Neutrophil (primary cell): ENCODE results near the gene CHD1L.

Experiments used
- H3K27ac ChIP-seq: fragments of 200-600 bp; sonication (generic); 2 replicates; pipeline ENCODE4 v1.5.1; 2016; ENCODE audit warnings: mild to moderate bottlenecking, moderate library complexity
- H3K27me3 ChIP-seq: fragments of 200-600 bp; sonication (generic); 2 replicates; pipeline ENCODE4 v1.6.0; 2016; ENCODE audit warnings: mild to moderate bottlenecking
- H3K36me3 ChIP-seq: fragments of 200-600 bp; sonication (generic); 2 replicates; pipeline ENCODE4 v1.5.1; 2017
- H3K4me1 ChIP-seq, 2 experiments: fragments of 200-600 bp in 1 of 2; sonication (generic) in 1 of 2; 1 replicate in 1 of 2; 2 replicates in 1 of 2; pipeline versions ENCODE4 v1.5.1 to v1.6.1; 2013 to 2016; ENCODE audit warnings: low read depth in 1 of 2, low read length in 1 of 2, mild to moderate bottlenecking in 1 of 2, moderate library complexity in 1 of 2; ENCODE audit not compliant: control insufficient read depth in 1 of 2, insufficient read depth in 1 of 2
- H3K4me3 ChIP-seq, 2 experiments: fragments of 200-600 bp in 1 of 2; sonication (generic) in 1 of 2; 1 replicate in 1 of 2; 2 replicates in 1 of 2; pipeline ENCODE4 v1.5.1; 2013 to 2016; ENCODE audit warnings: low read depth in 1 of 2, low read length in 1 of 2, mild to moderate bottlenecking in 1 of 2, moderate library complexity in 1 of 2
- H3K9me3 ChIP-seq: fragments of 200-600 bp; sonication (generic); 2 replicates; pipeline ENCODE4 v1.5.1; 2016
- CTCF ChIP-seq: fragments of 200-600 bp; sonication (generic); IDR thresholded peaks from 2 replicates; pipeline ENCODE4 v1.5.1; 2016; ENCODE audit warnings: antibody characterized with exemption

The CHD1L gene

GRCh38 chr1:147273409-147274336 is 31.2 kb downstream of the CHD1L start:
- H3K36me3 ChIP-seq = peaks cover 58% of the 10 kb centered on the region
- H3K27ac ChIP-seq = no peak overlapping the region
- H3K4me1 ChIP-seq = no peaks in the 10 kb centered on the region
- TF ChIP-seq CTCF = peak; percentile 56
- no peak overlapping the region for H3K4me3 ChIP-seq
- H3K27me3 ChIP-seq = no peaks in the 10 kb centered on the region
- H3K9me3 ChIP-seq = no peaks in the 10 kb centered on the region

GRCh38 chr1:147281950-147282349 is 39.5 kb downstream of the CHD1L start:
- Histone ChIP-seq H3K27me3 (no peaks in the 10 kb centered on the region), H3K36me3 (peaks cover 47% of the 10 kb centered on the region), H3K4me3 (no peak overlapping the region), H3K4me1 (peaks cover 9 to 10% of the 10 kb centered on the region in 2 experiments), H3K27ac (no peak overlapping the region), H3K9me3 (no peaks in the 10 kb centered on the region)
- TF ChIP-seq CTCF = no peak

GRCh38 chr1:147283011-147283410 is 40.5 kb downstream of the CHD1L start:
- no peak overlapping the region for H3K27ac ChIP-seq
- TF ChIP-seq CTCF = no peak
- H3K4me3 ChIP-seq = no peak overlapping the region
- no peaks in the 10 kb centered on the region for H3K27me3 ChIP-seq
- H3K4me1 ChIP-seq = peaks cover 13 to 14% of the 10 kb centered on the region in 2 experiments
- no peaks in the 10 kb centered on the region for H3K9me3 ChIP-seq
- peaks cover 40% of the 10 kb centered on the region for H3K36me3 ChIP-seq

GRCh38 chr1:147287133-147287865 is 44.8 kb downstream of the CHD1L start:
- Histone ChIP-seq H3K9me3 (no peaks in the 10 kb centered on the region), H3K4me1 (peaks cover 13 to 20% of the 10 kb centered on the region in 2 experiments), H3K27me3 (no peaks in the 10 kb centered on the region), H3K4me3 (no peak overlapping the region), H3K36me3 (peaks cover 26% of the 10 kb centered on the region), H3K27ac (peak overlapping the region; percentile 50)
- no peak for TF ChIP-seq CTCF

- Histone ChIP-seq H3K27me3 (no peaks in the 10 kb centered on the region), H3K9me3 (no peaks in the 10 kb centered on the region), H3K4me3 (no peak overlapping the region), H3K4me1 (peaks cover 3 to 9% of the 10 kb centered on the region in 2 experiments), H3K27ac (no peak overlapping the region), H3K36me3 (peaks cover 45% of the 10 kb centered on the region)
- no peak for TF ChIP-seq CTCF
These were observed 49.5 kb downstream of the CHD1L start for GRCh38 chr1:147292012-147292411.
